Upper lobe of left lung (tissue), 4 donors: ENCODE data around the gene ZBED1.

Source experiments
- CTCF ChIP-seq, 6 experiments: fragments of 450-650 bp in 4 of 6; fragments of 200-600 bp in 2 of 6; sonication (generic) in 2 of 6; IDR thresholded peaks; one replicate each; pipeline ENCODE4 v1.5.1; 2016 to 2019; ENCODE audit warnings: antibody characterized with exemption in 6 of 6
- EP300 ChIP-seq, 4 donors: sonication (generic); formaldehyde crosslinking; IDR thresholded peaks; one replicate each; pipeline ENCODE4 v1.5.1; 2017; ENCODE audit warnings: antibody characterized with exemption in 4 of 4, control low read depth in 2 of 4

GRCh38 chrX:2457289-2458133, 43.3 kb downstream of the ZBED1 start:
- TF ChIP-seq CTCF (IDR thresholded peaks at IDR 0.05) (no peak), EP300 (IDR thresholded peaks at IDR 0.05) (no peak)
